Measurements from ENCODE around the gene NUDT1. TPM values are rescaled to one million over a fixed set of nuclear protein-coding genes. Genes with fewer than 3 reads are reported as not detected.
"Not testable (repeated sequence)": the region's sequence is repeated elsewhere in the genome, so short reads cannot be mapped to it uniquely, and the experiment has no call there.

Gene NUDT1
- total RNA-seq, 2 donors from 2014 or later: 12.4 to 18.6 TPM

DNA sequence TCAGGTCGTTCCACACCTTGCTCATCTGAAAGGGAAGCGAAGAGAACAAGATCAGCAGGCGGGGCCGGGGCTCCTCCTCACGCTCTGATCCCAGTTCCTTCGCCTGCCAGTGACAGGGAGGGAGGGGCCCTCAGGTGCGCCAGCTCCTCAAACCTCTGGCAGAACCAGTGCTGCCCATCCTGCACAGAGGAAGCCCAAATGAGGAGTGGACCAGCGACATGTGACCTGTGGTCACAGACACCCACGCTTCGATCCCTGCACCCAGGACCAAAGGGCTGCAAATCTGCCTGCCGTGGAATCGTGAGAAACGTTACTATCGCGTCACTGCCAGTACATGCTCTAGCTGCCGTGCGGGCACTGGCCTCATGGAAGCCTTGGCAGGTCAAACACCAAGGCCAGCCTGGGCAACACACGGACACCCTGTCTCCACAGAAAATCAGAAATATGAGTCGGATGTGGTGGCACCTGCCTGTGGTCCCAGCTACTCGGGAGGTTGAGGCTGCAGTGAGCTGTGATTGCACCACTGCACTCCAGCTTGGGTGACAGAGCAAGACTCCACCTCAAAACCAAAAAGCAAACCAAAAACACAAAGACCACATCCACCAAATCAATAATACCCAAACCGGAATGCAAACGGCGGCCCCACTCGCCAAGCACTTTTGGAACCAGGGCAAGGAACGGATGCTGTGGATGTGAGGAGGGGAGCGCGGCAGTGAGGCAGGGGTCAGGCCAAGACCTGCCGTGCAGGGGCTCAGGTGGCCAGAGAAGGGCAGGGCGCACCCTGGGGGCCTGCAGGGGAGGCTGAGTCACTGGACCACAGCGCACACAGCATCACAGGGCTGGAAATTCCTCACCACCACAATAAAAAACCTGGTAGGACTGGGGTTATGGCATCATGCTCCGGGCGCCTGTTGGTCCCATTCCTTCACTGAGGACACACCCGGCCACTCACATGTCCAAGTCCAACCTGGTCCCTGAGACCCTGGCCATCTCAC, 13.4 kb downstream of the NUDT1 start:
- intact Hi-C loops (cut with DNase I): no loop called here
- no peak for DNase-seq (ENCODE audit: low spot score)

DNA sequence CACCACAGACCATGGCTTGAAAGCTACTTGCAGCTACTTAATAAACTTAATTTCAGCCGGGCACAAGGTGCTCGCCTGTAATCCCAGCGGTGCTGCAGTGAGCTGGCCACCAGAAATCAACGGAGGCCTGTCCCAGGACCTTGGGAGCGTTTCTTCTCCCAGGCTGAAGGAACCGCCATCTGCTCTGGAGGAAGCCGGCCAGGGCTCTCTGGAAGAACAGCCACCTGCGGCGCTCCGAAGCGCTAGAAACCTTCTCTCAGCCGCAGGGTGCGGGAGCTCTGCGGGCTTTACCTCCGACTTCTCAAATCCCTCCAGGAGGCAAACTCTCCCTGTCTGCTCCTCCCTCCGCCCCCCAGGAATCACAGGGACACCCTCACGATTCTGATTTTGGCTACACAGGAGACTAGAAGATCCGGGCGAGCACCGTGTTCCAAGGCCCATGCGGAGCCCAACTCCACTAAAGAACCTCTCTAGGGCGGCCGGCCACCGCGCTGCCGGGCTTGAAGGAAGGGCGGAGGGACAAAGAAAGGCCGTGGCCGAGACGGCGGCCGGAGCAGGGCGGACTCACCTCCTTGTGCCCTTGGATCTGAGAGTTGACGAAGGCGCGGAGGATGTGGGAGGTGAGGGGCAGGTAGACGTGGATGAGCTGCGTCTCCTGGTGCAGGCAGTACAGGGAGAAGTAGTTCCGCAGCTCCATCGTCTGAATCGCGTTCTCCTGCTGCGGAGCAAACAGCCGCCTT, 14.4 kb downstream of the NUDT1 start:
- intact Hi-C loops (cut with DNase I): no loop called here
- DNase-seq (ENCODE audit: low spot score): no peak

DNA sequence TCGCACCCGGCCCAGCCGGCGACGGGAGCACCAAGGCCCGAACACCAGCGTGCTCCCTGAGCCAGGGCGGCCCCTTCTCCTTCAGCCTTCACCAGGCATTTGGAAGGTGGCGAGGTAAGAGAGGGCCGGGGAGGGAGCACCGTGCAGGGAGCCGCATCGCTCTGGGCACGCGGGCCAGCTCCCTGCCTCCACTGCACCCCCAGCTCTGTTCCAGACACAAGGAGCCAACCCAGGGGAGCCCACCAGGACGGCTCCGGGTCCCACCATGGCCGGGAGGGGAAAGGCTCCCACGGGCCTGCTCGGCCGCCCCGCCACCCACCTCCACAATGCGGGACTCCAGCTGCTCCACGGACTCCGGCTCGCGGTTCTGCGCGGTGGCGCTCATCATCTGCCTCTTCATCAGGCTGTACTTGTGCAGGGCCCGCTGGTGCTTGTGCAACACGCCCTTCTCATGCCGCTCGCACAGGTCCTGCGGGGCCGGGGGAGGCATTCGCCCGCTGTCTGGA, 15.1 kb downstream of the NUDT1 start:
- no peak for DNase-seq (ENCODE audit: low spot score)
- intact Hi-C loops (cut with DNase I): no loop called here

DNA sequence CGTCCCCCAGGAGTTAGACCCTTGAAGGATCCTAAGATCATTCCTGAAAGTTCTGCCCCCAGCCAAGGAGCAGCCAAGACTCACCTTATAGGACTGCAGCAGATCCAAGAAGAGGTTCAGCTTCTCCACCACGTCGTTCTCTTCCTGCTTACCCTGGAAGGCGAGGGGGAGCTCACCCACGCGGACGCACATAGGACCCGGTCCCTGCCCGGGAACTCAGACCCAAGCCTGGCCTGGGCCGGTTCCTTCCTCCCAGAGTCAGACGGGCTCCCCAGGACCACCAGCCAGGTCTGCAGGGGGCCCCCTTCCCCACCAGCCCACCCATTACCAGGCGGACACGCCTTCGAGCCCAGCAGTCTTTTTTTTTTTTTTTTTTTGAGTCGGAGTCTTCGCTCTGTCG, 15.6 kb downstream of the NUDT1 start:
- intact Hi-C loops (cut with DNase I): no loop called here
- no peak for DNase-seq (ENCODE audit: low spot score)

DNA sequence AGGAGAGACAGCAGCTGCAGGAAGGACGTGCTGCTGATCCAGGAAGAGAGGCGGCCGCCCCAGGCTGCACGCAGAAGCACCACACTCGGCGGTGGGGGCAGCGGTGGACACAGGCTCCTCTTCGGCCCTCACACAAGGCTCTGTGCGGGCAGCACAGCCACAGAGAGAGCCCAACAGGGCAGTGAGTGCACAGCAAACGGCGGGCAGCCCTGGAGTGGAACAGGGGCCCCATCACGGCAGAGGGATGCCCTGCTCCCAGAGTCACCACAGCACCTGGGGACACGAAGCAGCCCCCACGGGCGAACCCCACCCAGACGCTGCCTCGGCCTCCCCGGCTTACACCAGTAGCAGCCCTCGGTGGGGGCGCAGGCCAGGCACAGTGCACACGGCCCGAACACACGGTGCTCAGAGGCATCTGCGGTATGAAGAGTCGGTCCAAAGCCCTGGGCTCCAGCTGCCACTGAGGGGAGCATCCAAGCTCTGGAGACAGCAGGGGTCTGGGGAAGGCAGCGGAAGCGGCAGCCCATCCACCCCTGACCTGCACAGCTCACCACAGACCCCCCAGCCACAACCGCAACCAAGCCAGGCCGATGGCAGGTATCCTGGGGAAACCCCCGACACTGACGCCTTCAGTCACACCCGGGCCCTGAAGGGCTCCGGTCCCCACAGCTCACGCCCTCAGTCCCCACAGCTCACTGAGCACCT, 16.8 kb downstream of the NUDT1 start:
- no peak for DNase-seq (ENCODE audit: low spot score)
- intact Hi-C loops (cut with DNase I): no loop called here

DNA sequence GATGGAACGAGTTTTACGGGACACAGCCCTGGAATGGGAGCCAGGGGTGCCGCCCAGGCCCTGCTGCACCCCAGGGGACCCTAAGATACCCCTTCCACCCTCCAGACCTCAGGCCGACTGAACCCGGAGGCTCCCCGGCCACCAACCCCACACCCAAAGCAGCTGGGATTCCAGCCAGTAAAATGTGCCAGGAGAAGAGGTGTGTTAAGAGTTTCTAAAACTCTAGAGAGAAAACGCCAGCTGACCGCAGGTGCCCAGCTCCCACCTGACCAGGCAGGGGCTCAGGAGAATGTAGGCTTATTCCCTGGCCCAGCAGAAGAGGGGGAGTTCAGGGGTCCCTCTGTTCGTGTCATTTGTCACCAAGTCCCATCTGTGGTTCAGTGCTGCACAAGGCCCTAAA, 17.5 kb downstream of the NUDT1 start:
- intact Hi-C loops (cut with DNase I): no loop called here

DNA sequence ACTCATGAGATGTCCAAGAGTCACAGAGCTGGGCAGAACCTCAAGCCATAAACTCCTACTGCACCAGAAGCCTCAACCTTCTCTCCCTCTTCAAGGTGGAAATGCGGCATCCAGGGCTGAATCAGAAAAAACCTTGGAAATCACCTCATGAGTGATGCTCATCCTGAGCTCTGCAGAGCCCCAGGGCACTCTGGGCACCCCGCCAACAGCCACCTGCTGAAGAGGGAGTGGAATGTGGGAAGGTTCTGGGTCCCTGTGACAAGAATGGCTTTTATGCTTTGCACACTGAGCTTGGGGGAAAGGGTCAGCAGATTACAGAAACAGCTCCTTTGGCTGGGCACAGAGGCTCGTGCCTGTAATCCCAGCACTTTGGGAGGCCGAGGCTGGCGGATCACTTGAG, 18.8 kb downstream of the NUDT1 start:
- intact Hi-C loops (cut with DNase I): no loop called here
- no peak for DNase-seq (ENCODE audit: low spot score)

More for the DNA sequence above, 17.5 kb downstream of the NUDT1 start:
- no peak for DNase-seq (ENCODE audit: low spot score)

DNA sequence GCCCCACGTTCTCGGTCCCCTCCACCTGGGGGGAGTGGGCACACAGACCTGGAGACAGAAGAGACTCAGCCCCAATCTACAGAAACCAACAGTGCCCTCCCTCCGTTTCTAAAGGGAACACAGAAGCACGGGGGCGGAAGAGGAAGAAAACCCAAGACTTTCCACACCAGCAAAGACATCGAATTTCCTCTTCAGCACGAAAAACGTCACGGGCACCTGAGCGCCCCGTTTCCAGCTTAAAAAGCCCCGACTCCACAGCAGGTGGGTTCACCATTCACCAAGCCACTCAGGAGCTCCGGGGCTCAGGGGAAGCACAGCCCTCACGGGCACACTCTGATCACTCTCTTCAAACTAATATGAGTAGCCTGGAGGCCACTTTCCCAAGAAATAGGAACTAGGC, 19.6 kb downstream of the NUDT1 start:
- DNase-seq (ENCODE audit: low spot score): no peak
- intact Hi-C loops (cut with DNase I): no loop called here

DNA sequence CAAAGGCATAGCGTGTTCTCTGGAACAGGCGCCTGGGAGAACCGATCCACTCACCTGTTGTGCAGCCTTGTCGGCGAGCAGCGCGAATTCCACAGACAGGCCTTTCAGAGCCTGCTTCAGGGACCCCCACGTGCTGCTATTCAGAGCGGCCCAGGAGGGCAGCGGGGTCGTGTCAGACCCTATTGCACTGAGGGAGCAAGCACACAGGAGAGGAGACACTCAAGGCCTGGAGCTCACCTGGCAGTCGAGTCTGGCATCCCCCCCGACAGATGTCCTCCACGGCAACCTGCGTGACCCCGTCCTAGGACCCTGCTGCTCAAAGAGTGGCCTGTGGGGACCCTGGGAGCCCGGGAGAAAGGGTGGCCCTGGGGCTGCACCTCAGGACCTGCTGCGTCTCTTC, 21.1 kb downstream of the NUDT1 start:
- DNase-seq (ENCODE audit: low spot score): no peak
- intact Hi-C loops (cut with DNase I): no loop called here

DNA sequence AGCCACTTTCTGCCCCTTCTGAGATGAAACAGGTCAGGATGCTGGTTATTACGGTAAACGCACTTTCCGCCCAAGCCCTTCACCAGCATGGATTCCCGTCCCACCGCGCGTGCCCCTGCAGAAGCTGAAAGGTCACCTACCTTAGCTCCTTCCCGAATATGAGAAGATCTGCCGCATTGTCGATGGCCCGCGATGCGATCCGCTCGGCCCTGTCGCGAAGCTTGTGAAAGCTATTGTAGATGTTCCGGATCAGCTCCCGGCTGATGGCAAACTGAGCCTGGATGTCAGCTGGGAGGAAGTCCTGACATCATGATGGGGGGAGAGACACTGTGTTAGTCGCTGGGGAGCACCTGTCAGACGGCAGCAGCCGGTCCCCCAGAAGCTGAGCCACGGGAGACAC, 22.1 kb downstream of the NUDT1 start:
- intact Hi-C loops (cut with DNase I): no loop called here
- DNase-seq (ENCODE audit: low spot score): no peak

DNA sequence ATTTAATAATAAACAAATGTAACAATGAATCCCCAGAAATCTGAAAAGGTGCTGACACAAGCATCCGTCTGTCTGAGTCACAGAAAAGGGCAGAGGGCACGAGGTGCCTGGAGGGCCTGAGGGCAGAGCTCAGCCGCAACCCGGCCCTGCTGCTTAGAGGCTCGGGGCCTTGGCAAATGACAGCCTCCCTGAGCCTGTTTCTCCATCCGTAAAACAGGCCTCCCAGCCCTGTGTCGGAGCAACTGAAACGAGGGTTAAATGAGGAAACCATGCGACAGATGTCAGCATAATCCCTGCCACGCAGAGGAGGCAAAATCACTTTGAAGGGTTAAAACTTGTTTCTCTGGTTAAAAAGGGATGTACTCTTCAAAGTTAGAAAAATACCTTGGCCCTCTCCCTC, 24.9 kb downstream of the NUDT1 start:
- DNase-seq (ENCODE audit: low spot score): no peak
- intact Hi-C loops (cut with DNase I): no loop called here

DNA sequence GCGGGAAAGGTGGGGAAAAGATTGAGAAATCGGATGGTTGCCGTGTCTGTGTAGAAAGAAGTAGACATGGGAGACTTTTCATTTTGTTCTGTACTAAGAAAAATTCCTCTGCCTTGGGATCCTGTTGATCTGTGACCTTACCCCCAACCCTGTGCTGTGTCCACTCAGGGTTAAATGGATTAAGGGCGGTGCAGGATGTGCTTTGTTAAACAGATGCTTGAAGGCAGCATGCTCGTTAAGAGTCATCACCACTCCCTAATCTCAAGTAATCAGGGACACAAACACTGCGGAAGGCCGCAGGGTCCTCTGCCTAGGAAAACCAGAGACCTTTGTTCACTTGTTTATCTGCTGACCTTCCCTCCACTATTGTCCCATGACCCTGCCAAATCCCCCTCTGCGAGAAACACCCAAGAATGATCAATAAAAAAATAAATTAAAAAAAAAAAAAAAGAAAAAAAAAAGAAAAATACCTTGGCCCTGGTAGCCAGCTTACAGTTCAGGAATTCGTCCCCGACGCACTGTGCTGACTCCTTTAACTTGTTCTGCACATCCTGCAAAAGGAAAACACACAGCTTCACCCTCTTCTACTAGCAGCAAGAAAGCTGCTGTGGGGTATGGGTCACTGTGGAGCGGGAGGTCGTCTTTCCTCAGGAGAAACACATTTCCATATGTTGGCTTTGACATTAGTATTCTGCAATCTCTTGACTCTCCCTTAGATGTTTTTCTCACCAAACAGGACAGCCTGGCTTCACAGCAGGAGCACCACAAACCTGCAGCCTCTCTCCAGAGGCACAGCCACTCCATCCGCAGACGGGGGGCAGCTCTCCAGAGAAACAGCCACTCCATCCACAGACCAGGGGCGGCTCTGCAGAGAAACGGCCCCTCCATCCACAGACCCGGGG, 27.3 kb downstream of the NUDT1 start:
- DNase-seq (ENCODE audit: low spot score); intact Hi-C loops (cut with DNase I): not testable (repeated sequence)

DNA sequence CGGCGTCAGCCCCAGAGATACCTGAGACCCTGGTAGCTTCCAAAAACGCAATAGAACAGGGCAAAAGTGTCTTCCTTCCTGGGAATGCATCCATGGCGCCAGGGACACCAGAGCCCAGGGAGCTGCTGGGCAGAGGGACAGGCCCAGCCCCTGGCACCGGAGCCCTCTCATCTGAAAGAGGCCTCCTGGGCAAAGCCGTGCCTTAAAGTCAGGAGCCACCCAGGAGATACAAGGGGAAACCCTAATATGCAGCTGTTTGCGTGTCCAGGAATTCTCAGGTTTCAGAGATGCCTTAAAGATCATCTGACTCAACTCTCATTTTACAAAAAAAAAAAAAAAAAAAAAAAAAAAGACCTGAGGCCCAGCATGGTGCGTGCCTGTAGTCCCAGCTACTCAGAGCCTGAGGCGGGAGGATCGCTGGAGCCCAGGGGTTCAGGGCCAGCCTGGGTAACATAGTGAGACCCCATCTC, 28.0 kb downstream of the NUDT1 start:
- intact Hi-C loops (cut with DNase I): no loop called here
- DNase-seq (ENCODE audit: low spot score): no peak

DNA sequence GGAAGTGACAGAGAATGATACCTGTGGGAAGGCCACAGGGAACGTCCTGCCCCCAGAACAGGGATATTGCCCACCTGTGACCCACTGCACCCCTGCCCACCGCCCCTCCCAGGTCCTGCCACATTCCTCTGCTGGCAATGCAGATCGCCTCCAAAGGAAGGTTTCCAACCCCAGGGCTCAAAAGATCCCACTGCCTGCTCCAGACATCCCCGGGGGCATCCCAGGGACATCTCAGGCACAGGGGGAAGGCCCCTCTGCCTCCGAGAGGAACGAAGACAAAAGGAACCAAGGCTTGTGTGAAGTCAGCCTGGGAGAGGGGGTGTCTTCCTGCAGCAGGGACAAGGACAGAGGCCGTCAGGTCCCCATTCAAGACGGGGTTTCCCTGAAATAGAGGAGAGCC, 28.5 kb downstream of the NUDT1 start:
- intact Hi-C loops (cut with DNase I): no loop called here

DNA sequence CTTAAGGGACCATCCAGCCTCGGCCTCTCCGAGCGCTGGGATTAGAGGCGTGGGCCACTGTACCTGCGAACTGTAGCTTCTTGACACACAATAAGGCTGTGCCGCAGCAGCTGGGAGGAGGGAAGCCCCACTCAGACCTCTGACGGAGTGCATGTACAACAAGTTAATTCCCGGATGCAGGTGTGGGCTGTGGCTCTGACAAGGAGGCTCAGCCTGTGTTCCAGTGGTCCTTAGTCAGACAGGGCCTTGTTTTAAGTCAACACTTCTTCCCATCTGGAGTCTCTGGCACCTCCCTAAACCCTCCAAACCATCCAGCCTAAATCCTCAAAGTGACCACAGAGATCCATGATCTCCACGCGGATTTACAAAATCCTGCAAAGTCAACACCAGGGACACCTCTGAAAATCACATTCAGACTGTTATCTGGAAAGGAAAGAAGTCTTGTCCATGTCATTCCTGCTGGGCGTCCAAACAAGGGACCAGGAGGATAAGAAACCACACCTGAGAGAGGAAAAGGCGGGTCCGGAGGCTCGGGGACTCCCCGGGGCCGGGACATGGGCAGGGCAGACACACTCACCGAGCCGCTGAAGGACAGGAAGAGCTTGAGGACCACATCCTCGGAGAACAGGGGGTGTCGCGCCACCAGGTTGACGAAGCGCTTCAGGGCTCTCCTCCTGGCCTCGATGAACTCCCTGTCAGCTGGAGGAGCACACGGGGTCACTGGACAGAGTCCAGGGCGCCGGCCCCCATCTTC, 29.4 kb downstream of the NUDT1 start:
- no peak for DNase-seq (ENCODE audit: low spot score)
- intact Hi-C loops (cut with DNase I): no loop called here

More for the DNA sequence above, 28.5 kb downstream of the NUDT1 start:
- DNase-seq (ENCODE audit: low spot score): no peak

DNA sequence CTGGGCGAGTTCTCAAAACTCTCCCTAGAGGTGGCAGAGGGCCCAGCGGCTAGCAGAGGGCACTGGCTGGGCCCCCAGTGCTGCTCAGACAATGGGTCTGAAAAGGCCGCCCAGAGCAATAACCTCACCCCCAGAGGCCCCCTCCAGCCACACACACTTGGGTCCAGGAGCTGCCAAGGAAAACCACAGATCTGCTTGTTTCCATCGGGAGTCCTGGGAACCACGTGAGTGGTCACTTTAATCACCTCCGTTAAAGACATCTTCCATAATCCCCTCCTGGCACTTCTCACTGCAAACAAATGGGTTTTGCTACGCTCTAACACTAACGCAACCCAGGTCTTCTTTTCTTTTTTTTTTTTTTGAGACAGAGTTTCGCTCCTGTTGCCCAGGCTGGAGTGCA, 30.0 kb downstream of the NUDT1 start:
- DNase-seq (ENCODE audit: low spot score): no peak
- intact Hi-C loops (cut with DNase I): no loop called here

DNA sequence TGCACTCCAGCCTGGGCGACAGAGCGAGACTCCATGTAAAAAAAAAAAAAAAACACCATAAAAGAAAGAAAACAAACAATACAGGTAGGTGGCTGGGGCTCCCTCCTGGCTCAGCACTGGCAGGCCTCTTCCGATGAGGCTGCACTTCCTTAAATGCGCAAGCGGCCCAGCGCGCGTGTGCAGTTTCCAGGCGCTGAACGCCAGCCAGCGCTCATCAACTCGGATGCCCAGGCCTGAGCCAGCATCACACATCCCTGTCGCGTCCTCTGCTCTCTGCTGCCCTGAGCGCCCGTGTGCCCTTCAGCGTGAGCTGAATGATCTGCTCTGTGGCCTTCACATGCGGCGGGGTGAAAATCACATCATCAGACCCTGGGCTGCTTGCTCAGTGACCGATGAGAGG, 31.8 kb downstream of the NUDT1 start:
- no peak for DNase-seq (ENCODE audit: low spot score)

DNA sequence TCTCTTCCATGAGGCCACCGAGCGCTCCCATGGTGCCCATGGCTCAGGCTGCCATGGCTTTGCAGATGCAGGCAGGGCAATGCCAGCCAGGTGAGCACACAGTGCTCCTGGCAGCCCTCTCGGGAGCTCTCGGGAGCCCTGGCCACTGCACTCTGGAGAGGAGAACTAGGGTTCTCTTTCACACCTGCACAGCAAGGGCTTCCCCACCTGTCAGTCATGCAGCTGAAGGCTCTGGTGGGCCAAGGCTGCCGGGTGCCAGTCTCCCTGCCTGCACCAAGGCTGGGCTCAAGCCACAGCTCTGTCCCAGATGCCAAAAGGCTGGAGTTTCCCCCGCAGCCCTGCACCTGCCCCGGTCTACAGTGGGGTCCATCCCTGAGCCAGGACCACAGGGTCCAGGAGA, 32.6 kb downstream of the NUDT1 start:
- intact Hi-C loops (cut with DNase I): no loop called here
- DNase-seq (ENCODE audit: low spot score): no peak

More for the DNA sequence above, 31.8 kb downstream of the NUDT1 start:
- intact Hi-C loops (cut with DNase I): no loop called here
